SK-N-DZ (cell line): ENCODE data around the gene PLET1.
"Not testable (repeated sequence)": the region's sequence is repeated elsewhere in the genome, so short reads cannot be mapped to it uniquely, and the experiment has no call there.

Source experiments
- DNase-seq: peaks from one replicate; pipeline ENCODE4 v3.0.0-alpha.2; 2015; ENCODE audit warnings: low spot score
- small RNA-seq, 2 experiments: library from RNA; depleted of rRNA; stranded (forward); fragments of <200 nt; gene quantifications; one replicate each; pipeline ENCODE3, GENCODE V24; 2014

Gene PLET1

GRCh38 chr11:112212710-112213109, 48.0 kb downstream of the PLET1 start:
- DNase-seq: no peak

GRCh38 chr11:112212290-112212689, 48.4 kb downstream of the PLET1 start:
- DNase-seq: no peak

GRCh38 chr11:112211536-112211935, 49.1 kb downstream of the PLET1 start:
- no peak for DNase-seq

GRCh38 chr11:112210890-112211289, 49.8 kb downstream of the PLET1 start:
- no peak for DNase-seq

- no peak for DNase-seq
Observed at GRCh38 chr11:112206071-112206470, 54.6 kb downstream of the PLET1 start.

GRCh38 chr11:112200252-112200651, 60.4 kb downstream of the PLET1 start:
- no peak for DNase-seq

- not testable (repeated sequence) for DNase-seq
Observed at GRCh38 chr11:112199101-112199500, 61.6 kb downstream of the PLET1 start.

Small RNA genes within 50 kb of the gene (small RNA-seq; reads per million reads assigned to genes)
- gene MRPS36P4: 0 reads per million in 2 experiments
